ENCODE measurements around the gene TBC1D2B. TPM values are rescaled to one million over a fixed set of nuclear protein-coding genes. Genes with fewer than 3 reads are reported as not detected.
"Not testable (repeated sequence)": the region's sequence is repeated elsewhere in the genome, so short reads cannot be mapped to it uniquely, and the experiment has no call there.

The TBC1D2B gene
- total RNA-seq, 1 donor from 2014 or later = 49.6 TPM

DNA sequence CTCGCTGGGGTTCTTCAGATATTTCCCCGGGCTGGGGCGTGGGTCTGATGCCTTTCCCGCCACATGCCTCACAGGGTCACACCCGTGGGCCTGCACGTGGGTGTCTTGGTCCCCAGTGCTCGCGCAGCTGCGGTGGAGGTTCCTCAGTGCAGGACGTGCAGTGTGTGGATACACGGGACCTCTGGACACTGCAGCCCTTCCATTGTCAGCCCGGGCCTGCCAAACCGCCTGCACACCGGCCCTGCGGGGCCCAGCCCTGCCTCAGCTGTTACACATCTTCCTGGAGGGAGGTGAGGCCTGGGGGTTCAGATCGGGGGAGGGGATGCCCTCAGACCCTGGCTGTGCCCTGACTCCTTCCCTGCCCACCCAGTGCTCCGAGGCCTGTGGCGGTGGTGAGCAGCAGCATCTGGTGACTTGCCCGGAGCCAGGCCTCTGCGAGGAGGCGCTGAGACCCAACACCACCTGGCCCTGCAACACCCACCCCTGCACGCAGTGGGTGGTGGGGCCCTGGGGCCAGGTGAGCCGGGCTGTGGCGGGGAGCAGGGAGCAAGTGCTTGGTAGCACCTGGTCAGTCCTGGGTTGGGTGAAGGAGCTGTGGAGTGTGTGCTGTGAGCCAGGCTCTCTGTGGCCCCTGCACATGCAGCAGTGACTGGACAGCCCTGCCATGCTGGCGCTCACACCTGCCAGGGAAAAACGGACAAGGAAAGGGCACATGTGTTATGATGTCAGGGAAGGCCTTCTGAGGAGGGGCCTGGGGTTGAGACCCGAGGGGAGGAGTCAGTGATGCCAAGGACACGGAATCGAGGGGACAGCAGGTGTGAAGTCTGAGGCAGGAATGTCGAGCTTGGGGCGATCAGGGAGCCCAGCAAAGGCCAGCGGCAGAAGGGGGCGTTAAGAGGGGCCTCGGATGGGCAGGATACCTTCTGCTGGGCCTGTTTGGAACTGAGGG, 88.9 kb downstream of the TBC1D2B start:
- DNase-seq (ENCODE audit: low spot score) = no peak

DNA sequence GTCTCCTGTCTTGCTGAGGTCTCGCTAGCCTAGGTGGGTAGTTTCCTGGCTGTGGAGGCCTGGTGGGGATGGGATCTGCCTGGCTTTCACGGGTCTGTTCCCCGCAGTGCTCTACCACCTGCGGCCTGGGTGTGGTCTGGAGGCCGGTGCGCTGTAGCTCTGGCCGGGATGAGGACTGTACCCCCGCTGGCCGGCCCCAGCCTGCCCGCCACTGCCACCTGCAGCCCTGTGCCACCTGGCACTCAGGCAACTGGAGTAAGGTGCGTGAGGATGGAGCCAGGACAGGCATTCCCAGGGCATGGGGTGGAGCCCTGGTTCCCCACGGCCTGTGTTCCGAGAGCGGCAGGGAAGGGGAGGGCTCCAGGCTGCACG, 89.8 kb downstream of the TBC1D2B start:
- DNase-seq (ENCODE audit: low spot score) = not testable (repeated sequence)

DNA sequence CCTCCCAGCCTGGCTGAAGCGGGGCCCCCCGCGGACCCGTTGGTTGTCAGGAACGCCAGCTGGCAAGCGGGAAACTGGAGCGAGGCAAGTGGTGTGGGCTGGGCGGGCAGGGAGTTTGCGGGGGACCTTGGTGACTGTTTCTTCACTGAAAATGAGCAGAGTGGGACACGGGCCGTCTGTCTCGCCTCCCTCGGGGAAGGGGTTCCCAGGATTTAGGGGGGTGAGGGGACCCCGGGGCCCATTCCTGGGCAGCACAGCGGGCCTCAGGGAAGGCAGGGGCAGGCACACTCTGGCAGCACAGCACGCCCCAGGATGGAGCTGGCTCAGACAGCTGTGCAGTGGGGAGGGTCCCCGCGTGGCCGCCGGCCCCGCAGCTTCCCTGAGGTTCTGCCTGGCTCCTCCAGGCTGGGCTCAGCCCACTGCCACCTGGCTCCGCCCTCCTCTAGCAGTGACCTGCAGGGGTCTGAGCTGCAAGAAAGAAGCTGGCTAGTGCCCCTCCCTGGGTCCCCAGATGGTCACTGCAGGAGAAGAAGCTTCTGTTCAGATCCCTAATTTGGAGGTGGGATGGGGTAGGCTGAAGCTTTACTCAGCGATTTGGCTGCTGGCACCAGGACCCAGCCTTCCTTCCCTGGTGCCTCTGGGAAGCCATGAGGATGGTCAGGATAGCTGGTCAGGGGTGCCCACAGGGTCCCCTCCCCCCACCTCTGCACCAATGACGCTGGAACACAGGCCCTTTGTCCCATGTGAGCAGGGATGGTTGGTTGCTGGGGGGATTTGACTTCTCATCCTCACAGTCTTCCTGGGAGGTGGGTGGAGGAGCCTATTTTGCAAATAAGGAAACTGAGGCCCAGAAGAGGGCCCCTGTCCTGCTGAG, 90.4 kb downstream of the TBC1D2B start:
- no peak for DNase-seq (ENCODE audit: low spot score)

DNA sequence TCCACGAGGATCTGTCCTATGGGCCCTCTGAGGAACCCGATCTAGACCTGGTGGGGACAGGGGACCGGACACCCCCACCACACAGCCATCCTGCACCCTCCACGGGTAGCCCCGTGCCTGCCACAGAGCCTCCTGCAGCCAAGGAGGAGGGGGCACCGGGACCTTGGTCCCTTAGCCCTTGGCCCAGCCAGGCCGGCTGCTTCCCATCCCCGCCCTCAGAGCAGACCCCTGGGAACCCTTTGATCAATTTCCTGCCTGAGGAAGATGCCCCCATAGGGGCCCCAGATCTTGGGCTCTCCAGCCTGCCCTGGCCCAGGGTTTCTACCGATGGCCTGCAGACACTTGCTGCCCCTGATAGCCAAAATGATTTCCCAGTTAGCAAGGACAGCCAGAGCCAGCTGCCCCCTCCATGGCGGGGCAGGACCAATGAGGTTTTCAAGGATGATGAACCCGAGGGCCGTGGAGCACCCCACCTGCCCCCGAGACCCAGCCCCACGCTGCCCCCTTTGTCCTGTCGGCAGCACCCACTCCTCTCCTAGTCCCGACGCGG, 91.5 kb downstream of the TBC1D2B start:
- DNase-seq (ENCODE audit: low spot score) = no peak

DNA sequence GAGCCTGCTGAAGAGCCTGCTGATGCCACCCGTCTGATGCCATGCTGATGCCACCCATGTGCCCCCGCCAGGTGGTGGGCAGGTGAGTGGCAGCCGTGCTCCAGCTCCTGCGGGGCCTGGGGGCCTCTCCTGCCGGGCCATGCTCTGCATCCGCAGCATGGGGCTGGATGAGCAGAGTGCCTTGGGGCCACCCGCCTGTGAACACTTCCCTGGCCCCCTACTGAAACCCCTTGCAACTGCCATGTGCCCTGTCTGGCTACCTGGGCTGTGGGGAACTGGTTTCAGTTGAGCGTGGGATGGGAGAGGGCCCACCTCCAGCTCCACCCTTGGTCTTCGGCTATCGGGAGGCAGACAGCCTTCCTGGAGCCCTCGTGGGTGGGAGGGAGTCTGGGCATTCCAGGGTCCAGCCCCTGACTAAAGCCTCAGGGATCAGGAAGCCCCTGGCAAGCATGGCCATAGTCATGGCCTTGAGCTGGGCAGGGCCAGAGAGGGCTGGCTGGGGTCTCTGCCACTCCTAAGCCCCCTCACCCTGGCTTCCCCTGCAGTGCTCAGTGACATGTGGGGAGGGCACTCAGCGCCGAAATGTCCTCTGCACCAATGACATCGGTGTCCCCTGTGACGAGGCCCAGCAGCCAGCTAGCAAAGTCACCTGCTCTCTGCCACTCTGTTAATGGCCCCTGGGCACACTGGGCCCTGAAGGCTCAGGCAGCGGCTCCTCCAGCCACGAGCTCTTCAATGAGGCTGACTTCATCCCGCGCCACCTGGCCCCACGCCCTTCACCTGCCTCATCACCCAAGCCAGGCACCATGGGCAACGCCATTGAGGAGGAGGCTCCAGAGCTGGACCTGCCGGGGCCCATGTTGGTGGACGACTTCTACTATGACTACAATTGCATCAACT, 92.2 kb downstream of the TBC1D2B start:
- DNase-seq (ENCODE audit: low spot score) = no peak

DNA sequence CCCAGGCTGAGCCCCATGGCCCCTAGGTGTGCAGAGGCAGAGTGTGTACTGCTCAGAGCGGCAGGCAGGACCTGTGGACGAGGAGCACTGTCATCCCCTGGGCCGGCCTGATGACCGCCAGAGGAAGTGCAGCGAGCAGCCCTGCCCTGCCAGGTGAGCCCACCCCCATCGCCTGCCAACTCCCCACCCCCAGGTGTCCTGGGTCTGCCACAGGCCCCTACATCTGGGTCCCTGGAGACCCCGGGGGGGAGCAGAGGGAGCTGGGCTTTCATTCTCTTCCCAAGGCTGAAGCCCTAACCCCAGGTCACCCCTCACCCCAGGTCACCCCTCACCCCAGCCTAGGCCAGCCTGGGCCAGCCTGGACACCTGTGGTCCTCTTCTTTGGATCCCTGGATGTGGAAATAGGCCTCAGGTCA, 93.1 kb downstream of the TBC1D2B start:
- no peak for DNase-seq (ENCODE audit: low spot score)

DNA sequence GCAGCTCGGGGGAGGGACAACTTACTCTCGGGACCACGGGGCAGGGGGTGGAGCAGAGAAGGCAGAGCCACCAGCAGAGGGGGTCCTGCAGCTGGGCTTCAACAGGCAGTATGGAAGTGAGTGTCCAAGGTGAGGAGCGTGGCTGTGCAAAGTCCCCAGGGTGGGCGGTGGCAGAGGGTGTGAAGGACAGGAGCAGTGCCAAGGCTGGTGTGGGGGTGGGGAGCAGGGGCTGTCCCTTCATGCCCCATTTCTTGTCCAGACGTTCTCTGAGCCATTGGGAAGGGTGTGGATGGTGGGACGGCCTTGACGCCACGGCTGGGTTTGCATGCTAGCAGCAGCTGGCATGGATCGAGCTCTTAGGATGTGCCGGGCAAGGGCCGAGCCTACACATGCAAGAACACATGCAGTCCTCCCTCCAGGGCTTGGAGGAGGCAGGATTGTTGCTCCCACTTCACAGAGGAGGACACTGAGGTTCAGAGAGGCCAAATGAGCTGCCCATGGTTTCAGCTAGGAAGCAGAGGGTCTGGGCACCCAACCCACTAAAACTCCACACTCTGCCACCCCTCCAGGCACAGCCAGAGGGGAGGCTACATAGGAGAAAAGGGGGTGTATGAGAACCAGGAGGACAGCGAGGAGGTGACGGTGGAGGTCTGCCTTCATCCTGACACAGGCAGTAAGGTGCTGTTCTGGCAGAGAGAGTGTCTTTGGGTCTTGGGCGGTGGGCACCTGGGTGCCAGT, 93.6 kb downstream of the TBC1D2B start:
- no peak for DNase-seq (ENCODE audit: low spot score)

DNA sequence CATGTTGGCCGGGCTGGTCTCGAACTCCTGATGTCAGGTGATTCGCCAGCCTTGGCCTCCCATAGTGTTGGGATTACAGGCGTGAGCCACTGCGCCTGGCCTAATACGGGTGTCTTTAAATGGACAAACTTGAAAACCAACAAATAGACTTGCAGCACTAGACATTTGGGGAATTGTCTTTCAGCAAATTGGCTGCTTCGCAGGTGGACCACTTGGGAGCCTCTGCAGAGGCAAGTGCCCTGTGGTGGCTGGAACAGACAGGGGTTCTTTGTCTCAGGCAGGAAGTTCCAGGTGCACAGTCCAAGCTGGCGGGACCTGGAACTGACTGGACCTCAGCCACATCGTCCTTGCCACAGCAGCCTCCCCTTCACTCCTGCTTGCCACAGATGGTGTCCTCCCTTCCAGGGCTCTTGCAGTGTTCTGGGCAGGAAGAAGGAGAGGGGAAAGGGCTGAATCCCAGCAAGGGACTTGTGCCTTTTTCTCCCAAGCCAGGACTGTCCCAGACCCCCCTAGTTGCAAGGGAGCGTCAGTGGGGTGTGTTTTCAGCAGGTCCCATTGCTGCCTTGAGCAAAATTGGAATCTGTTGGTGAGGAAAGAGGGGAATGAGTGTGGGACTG, 94.3 kb downstream of the TBC1D2B start:
- DNase-seq (ENCODE audit: low spot score) = no peak

DNA sequence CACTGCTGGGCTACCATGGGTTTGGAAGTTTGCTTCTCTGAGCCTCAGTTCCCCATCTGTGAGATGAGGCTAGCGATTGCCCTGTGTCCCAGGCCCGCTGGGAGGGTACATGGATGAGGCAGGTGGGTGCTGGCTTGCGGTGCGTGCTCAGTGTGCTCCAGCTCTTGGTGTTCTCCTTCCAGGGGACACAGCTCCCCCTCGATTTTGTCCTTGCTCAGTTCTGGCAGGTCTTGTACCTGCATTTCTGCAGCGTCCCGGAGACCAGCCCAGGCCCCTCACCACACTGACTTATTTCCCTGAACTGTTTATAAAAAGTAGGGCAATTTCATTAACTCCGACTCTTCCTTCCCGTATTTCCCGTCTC, 95.4 kb downstream of the TBC1D2B start:
- DNase-seq (ENCODE audit: low spot score) = no peak

DNA sequence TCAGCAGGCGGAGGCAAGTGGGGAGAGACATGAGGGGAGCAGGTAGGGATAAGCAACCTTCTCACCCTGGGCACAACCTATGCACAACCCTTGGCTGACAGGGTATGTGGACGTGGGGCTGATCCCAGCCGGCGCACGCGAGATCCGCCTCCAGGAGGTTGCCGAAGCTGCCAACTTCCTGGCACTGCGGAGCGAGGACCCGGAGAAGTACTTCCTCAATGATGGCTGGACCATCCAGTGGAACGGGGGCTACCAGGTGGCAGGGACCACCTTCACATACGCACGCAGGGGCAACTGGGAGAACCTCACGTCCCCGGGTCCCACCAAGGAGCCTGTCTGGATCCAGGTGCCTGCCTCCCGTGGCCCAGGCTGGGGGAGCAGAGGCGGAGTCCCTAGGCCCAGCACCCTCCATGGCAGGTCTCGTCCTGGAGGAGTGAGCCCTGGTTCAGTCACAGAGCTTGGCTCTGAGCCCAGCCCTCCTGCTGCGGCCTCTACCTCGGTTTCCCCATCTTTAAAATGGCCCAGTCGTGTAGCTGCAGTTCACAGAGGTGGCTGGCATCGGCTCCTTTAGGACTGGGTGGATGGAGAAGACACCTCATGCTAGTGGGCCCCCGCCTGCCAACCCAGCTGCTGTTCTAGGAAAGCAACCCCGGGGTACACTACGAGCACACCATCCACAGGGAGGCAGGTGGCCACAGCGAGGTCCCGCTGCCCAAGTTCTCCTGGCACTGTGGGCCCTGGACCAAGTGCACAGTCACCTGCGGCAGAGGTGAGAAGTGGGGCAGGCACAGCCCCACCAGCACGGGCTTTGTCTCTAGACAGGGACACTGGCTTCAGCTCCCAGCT, 96.0 kb downstream of the TBC1D2B start:
- no peak for DNase-seq (ENCODE audit: low spot score)

DNA sequence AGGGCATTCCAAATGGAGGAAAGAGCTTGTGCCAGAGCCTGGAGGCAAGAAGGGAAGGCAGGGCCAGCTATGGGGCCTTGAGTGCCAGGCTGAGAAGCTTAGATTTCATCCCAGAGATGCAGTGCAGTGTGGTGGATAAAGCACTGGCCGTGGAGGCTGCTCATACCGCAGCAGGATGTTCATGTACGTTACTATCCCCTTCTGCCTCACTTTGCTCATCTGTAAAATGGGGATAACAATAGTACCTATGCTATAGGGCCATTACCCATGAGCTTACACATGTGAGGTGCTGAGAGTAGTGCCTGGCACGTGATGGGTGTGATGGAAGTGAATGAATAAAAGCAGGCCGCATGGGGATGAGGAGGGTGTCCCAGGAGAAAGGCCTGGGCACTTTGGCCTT, 96.8 kb downstream of the TBC1D2B start:
- not testable (repeated sequence) for DNase-seq (ENCODE audit: low spot score)

DNA sequence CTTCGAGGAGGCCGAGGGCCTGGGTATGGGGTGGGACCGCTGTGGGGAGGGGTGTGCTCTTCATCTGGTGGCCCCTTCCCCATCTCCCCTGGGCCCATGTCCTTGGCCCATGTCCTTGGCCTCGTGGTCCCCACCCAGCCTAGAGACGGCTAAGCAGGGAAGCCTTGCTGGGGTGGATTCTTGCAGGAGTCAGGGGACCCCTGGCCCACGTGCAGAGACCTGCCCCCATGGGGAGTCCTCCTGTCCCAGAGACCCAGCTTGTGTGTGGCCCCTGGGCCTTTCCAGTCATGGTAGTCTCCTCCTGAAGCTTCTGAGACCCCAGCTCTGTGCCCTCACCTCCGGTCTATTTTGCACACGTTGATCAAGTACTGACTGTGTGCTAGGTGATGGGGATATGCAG, 97.4 kb downstream of the TBC1D2B start:
- DNase-seq (ENCODE audit: low spot score) = no peak

DNA sequence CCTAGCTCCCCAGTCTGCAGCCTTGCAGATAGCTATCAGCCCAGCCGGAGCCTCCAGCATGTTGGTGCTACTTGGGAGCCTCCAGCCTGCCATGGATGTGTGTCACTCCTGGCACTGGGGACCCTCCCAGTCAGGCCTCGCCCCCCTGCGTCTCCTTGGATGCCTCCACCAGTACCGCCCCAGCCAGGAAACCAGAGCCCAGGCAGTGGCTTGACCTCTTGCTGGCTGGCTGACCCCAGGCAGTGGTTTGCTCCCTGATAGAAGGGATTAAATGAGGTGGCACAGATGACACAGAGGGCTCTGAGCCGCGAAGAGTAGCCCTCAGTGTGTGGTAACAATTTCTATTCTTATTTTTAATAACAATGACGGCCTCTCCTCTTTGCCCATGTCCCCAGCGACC, 98.4 kb downstream of the TBC1D2B start:
- not testable (repeated sequence) for DNase-seq (ENCODE audit: low spot score)

DNA sequence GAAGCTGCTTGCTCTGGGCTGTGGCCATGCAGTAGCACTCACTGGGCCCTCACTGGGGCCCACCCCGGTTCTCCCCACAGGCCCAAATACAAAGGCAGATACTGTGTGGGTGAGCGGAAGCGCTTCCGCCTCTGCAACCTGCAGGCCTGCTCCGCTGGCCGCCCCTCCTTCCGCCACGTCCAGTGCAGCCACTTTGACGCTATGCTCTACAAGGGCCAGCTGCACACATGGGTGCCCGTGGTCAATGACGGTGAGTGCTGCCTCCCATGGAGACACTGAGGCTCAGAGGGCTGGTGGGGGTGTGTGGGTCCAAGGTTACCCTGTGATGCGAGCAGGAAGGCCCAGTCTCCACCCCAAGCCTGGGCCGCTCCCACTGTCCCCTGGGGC, 98.8 kb downstream of the TBC1D2B start:
- DNase-seq (ENCODE audit: low spot score) = not testable (repeated sequence)

DNA sequence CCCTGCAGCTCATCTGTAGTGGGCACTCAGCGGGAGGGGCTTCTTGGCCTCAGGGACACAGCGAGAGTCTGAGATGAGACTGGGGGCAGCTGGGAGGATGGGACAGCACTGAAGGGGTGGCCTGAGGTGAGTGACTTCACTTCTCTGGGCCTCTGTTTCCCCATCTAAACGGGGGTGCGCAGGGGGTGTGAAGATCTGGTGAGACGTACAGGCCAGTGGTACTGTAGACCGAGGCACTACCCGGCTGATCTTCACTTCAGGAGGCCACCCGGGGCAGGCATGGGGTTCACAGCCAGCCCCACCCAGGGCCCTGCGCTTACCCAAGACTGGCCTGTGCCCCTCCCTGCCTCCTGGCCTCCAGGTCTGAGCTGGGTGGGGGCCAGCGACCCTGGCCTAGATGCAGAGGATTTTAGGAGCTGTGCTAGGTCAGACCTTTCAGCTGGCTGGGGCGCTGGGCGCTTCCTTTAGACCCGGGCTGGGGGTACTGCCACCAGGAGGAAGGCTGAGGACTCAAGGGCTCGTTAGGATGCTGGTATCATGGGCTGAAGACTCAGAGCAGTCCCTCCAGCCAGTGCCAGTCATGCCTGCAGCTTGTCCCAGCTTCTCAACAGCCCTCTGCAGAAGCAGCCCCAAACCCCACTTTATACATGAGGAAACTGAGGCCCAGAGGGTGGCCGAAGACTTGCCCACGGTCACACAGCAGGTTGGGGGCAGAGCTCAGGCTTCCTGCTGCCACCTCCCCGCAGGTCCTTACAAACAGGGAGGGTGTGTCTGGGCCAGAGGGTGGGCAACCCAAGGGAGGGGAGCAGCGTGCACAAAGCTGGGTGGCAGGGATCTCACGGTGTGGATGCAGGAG, 99.4 kb downstream of the TBC1D2B start:
- DNase-seq (ENCODE audit: low spot score) = not testable (repeated sequence)

DNA sequence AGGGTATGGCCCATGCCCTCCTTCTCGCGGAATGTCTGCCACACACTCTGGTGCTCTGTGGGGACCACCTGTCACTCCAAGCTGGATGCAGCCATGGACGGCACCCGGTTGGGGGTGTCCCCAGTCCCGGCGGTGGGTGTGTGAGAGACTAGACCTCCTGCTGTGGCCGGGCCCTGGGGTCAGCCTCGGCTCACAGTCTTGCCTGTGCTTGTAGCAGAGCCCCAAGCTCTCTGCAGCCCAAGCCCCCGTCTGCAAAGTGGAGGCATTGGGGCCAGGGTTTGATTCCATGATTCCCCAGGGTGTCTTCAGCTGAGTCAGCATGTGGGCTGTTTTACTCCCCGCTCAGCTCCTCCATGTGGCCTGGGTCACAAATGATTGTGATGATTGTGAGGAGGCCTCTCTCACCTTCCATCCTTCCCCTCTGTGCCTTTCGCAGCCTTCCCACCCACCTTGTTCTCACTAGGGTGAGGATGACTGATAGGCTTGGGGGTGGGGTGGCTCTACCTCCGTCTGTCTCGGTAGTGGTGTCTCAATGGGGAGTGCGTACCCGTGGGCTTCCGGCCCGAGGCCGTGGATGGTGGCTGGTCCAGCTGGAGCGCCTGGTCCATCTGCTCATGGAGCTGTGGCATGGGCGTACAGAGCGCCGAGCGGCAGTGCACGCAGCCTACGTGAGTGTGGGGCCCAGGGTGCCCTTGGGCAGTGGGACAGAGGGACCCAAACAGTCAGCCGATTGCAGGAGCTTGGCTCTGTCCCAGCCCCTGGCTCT, 100.6 kb downstream of the TBC1D2B start:
- DNase-seq (ENCODE audit: low spot score) = not testable (repeated sequence)

DNA sequence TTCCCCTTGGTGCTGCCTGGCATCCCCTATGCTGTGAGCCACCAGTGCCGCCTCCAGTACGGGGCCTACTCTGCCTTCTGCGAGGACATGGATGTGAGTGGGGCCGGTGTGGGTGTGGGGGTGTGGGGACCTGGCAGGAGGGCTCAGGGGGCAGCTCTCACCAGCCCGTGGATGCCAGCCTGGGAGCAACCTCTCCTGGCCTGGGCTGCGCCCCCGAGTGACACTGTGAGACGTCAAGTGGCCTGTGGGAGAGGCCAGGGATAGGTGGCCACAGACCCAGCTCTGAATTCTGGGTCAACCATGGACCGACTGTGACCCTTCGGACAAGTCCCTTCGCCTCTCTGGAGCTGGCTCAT, 101.4 kb downstream of the TBC1D2B start:
- DNase-seq (ENCODE audit: low spot score) = not testable (repeated sequence)

All from umbilical cord (tissue), 2 donors.